Gastrocnemius medialis (tissue), 4 donors: ENCODE measurements around the gene ST6GALNAC4. TPM values are rescaled to one million over a fixed set of nuclear protein-coding genes. Genes with fewer than 3 reads are reported as not detected.
A peak's percentile ranks its signal among the peaks of the same experiment; 100 is the strongest.

Source experiments
- ATAC-seq, 2 donors: fragments of 150-250 bp; one replicate each; pipeline ENCODE4 v1.9.1; 2016
- DNase-seq, 2 donors: peaks; one replicate each; pipeline ENCODE4 v3.0.0-alpha.2; 2019
- H3K27ac ChIP-seq, 4 donors: fragments of 200-600 bp; sonication (generic); 1 replicate in 1 of 4; 2 replicates in 3 of 4; pipeline ENCODE4 v1.5.1; 2016 to 2018; ENCODE audit warnings: mild to moderate bottlenecking in 2 of 4, moderate library complexity in 1 of 4
- H3K27me3 ChIP-seq, 3 donors: fragments of 200-600 bp; sonication (generic) in 2 of 3; 1 replicate in 1 of 3; 2 replicates in 2 of 3; pipeline versions ENCODE4 v1.5.1 to v1.6.0; 2016 to 2019; ENCODE audit warnings: mild to moderate bottlenecking in 1 of 3, moderate library complexity in 1 of 3
- H3K36me3 ChIP-seq, 2 donors: fragments of 200-600 bp; sonication (generic) in 1 of 2; one replicate each; pipeline ENCODE4 v1.5.1; 2017 to 2018
- H3K4me1 ChIP-seq, 2 donors: fragments of 200-600 bp; sonication (generic) in 1 of 2; one replicate each; pipeline ENCODE4 v1.5.1; 2016 to 2017; ENCODE audit warnings: mild to moderate bottlenecking in 2 of 2
- H3K4me3 ChIP-seq, 4 donors: fragments of 200-600 bp; sonication (generic) in 3 of 4; 1 replicate in 1 of 4; 2 replicates in 3 of 4; pipeline ENCODE4 v1.5.1; 2016 to 2019; ENCODE audit warnings: mild to moderate bottlenecking in 2 of 4
- H3K9me3 ChIP-seq, 3 donors: fragments of 200-600 bp; sonication (generic) in 2 of 3; 1 replicate in 1 of 3; 2 replicates in 2 of 3; pipeline ENCODE4 v1.5.1; 2016 to 2019
- CTCF ChIP-seq, 5 experiments: fragments of 450-650 bp in 3 of 5; fragments of 200-600 bp in 2 of 5; sonication (generic) in 2 of 5; IDR thresholded peaks in 4 of 5; conservative IDR thresholded peaks in 1 of 5; 1 replicate in 4 of 5; 2 replicates in 1 of 5; pipeline ENCODE4 v1.5.1; 2016 to 2019; ENCODE audit warnings: antibody characterized with exemption in 5 of 5, mild to moderate bottlenecking in 3 of 5, moderate library complexity in 3 of 5
- POLR2A ChIP-seq, 2 donors: fragments of 450-650 bp; IDR thresholded peaks; one replicate each; pipeline ENCODE4 v1.6.1; 2017; ENCODE audit warnings: antibody characterized with exemption in 2 of 2, mild to moderate bottlenecking in 2 of 2, moderate library complexity in 2 of 2
- in situ Hi-C, 4 donors: fragments of 200-750 bp; cut with MboI; loops; one replicate each; pipeline versions ENCODE4 v1.15.0 to v1.8.0; 2017; ENCODE audit warnings: low sequenced_read_pairs in 4 of 4
- intact Hi-C: fragments of 100-400 bp; cut with DNase I; formaldehyde crosslinking; loops from one replicate; pipeline ENCODE4 v1.15.1; 2023; ENCODE audit warnings: low total_unique reads
- total RNA-seq, 4 donors: library from RNA; depleted of rRNA; stranded (reverse); fragments of >200 nt; gene quantifications; one replicate each; pipeline versions ENCODE4 v1.1.0 to v1.2.3, GENCODE V29; 2016

The ST6GALNAC4 gene
- total RNA-seq, 4 donors from 2014 or later, result 11.2 to 48.4 (median 23.6) TPM

- intact Hi-C loops (loop anchor here (5.0 kb wide), 1 partner anchor 142 kb away; no protein-coding TSS in a partner anchor), in situ Hi-C loops (loop anchor here (10.0 to 25.0 kb wide), 4 partner anchors 75 to 155 kb away; no protein-coding TSS in a partner anchor)
- Histone ChIP-seq H3K4me1 (peaks cover 15 to 27% of the 10 kb centered on the region in 2 donors), H3K9me3 (no peaks in the 10 kb centered on the region), H3K27me3 (no peaks in the 10 kb centered on the region), H3K36me3 (no peaks in the 10 kb centered on the region), H3K27ac (peak overlapping the region; percentile 3 to 32 (median 18)), H3K4me3 (no peak overlapping the region)
- ATAC-seq, result no peak
- DNase-seq, result no peak
- TF ChIP-seq POLR2A (IDR thresholded peaks at IDR 0.05) (no peak), CTCF (IDR thresholded peaks at IDR 0.05 in 4 of 5, conservative IDR thresholded peaks at IDR 0.05 in 1 of 5) (no peak)
Measured at GRCh38 chr9:127959841-127960409, 43.1 kb upstream of the ST6GALNAC4 start.

GRCh38 chr9:127959398-127959797 is 42.6 kb upstream of the ST6GALNAC4 start:
- Histone ChIP-seq H3K27me3 (no peaks in the 10 kb centered on the region), H3K27ac (no peak overlapping the region), H3K36me3 (no peaks in the 10 kb centered on the region), H3K9me3 (no peaks in the 10 kb centered on the region), H3K4me1 (peaks cover 15 to 32% of the 10 kb centered on the region in 2 donors), H3K4me3 (no peak overlapping the region)
- DNase-seq (no peak), ATAC-seq (no peak)
- intact Hi-C loops, result loop anchor here (5.0 kb wide), 1 partner anchor 143 kb away; no protein-coding TSS in a partner anchor
- in situ Hi-C loops, result loop anchor here (10.0 to 25.0 kb wide), 4 partner anchors 75 to 155 kb away; no protein-coding TSS in a partner anchor
- no peak for TF ChIP-seq POLR2A (IDR thresholded peaks at IDR 0.05)
- no peak for TF ChIP-seq CTCF (IDR thresholded peaks at IDR 0.05 in 4 of 5, conservative IDR thresholded peaks at IDR 0.05 in 1 of 5)

GRCh38 chr9:127958728-127959127 is 41.9 kb upstream of the ST6GALNAC4 start:
- Histone ChIP-seq H3K9me3 (no peaks in the 10 kb centered on the region), H3K27me3 (no peaks in the 10 kb centered on the region), H3K36me3 (no peaks in the 10 kb centered on the region), H3K4me3 (no peak overlapping the region), H3K4me1 (peaks cover 16 to 35% of the 10 kb centered on the region in 2 donors), H3K27ac (no peak overlapping the region)
- no peak for ATAC-seq
- TF ChIP-seq CTCF (IDR thresholded peaks at IDR 0.05 in 4 of 5, conservative IDR thresholded peaks at IDR 0.05 in 1 of 5) (no peak), POLR2A (IDR thresholded peaks at IDR 0.05) (no peak)
- DNase-seq, result no peak
- in situ Hi-C loops, result loop anchor here (10.0 to 25.0 kb wide), 4 partner anchors 76 to 156 kb away; no protein-coding TSS in a partner anchor
- intact Hi-C loops, result loop anchor here (5.0 kb wide), 1 partner anchor 144 kb away; no protein-coding TSS in a partner anchor

GRCh38 chr9:127955294-127956015 is 38.6 kb upstream of the ST6GALNAC4 start:
- Histone ChIP-seq H3K36me3 (no peaks in the 10 kb centered on the region), H3K4me3 (peak overlapping the region in 1 of 4 donors; percentile 29), H3K27me3 (no peaks in the 10 kb centered on the region), H3K9me3 (no peaks in the 10 kb centered on the region), H3K4me1 (peaks cover 16 to 26% of the 10 kb centered on the region in 2 donors), H3K27ac (peak overlapping the region; percentile 83 to 92 (median 90))
- intact Hi-C loops (loop anchor here (5.0 kb wide), 1 partner anchor 147 kb away; no protein-coding TSS in a partner anchor), in situ Hi-C loops (loop anchor here (10.0 to 25.0 kb wide), 4 partner anchors 79 to 159 kb away; no protein-coding TSS in a partner anchor)
- DNase-seq (peak; percentile 96 to 99), ATAC-seq (peak; percentile 96 to 99)
- TF ChIP-seq CTCF (IDR thresholded peaks at IDR 0.05 in 4 of 5, conservative IDR thresholded peaks at IDR 0.05 in 1 of 5) (peak; percentile 53 to 79 (median 69)), POLR2A (IDR thresholded peaks at IDR 0.05) (peak in 1 of 2 donors; percentile 58)
